Natural killer cell (primary cell): ENCODE measurements around the gene FUBP3. TPM values are rescaled to one million over a fixed set of nuclear protein-coding genes. Genes with fewer than 3 reads are reported as not detected.

Experiments
- ATAC-seq, 3 donors: fragments of 150-1000 bp in 2 of 3; fragments of 200-7000 bp in 1 of 3; cut with Tn5 transposase; 1 replicate in 1 of 3; 2 replicates in 2 of 3; pipeline ENCODE4 v1.10.0; 2021; ENCODE audit warnings: mild to moderate bottlenecking in 2 of 3, moderate library complexity in 2 of 3
- DNase-seq, 2 donors: peaks; one replicate each; pipeline versions ENCODE4 v3.0.0 to v3.0.0-alpha.2; 2013 to 2021; ENCODE audit warnings: mixed read lengths in 1 of 2
- H3K27ac ChIP-seq: one replicate; pipeline ENCODE4 v1.5.1; 2013; ENCODE audit warnings: mild to moderate bottlenecking, low read length
- H3K27me3 ChIP-seq: one replicate; pipeline ENCODE4 v1.6.1; 2013; ENCODE audit warnings: low read length; ENCODE audit not compliant: control insufficient read depth, insufficient read depth
- H3K36me3 ChIP-seq: one replicate; pipeline ENCODE4 v1.6.1; 2013; ENCODE audit warnings: low read length; ENCODE audit not compliant: control insufficient read depth, insufficient read depth
- H3K4me1 ChIP-seq: one replicate; pipeline ENCODE4 v1.6.1; 2013; ENCODE audit warnings: low read length; ENCODE audit not compliant: control insufficient read depth, insufficient read depth
- H3K4me3 ChIP-seq: one replicate; pipeline ENCODE4 v1.5.1; 2013; ENCODE audit warnings: low read length
- H3K9me3 ChIP-seq: one replicate; pipeline ENCODE4 v1.6.1; 2013; ENCODE audit warnings: low read length; ENCODE audit not compliant: control insufficient read depth, insufficient read depth
- H3K27ac Mint-ChIP-seq, 2 donors: one replicate each; pipeline ENCODE4 v1.8.0; 2022; ENCODE audit warnings: mild to moderate bottlenecking in 2 of 2, mixed read lengths in 2 of 2, moderate library complexity in 1 of 2
- H3K27me3 Mint-ChIP-seq, 2 donors: one replicate each; pipeline ENCODE4 v1.8.0; 2022; ENCODE audit warnings: low read depth in 2 of 2, mixed read lengths in 2 of 2
- H3K36me3 Mint-ChIP-seq: one replicate; pipeline ENCODE4 v1.8.0; 2022; ENCODE audit warnings: mixed read lengths
- H3K4me1 Mint-ChIP-seq, 2 donors: one replicate each; pipeline ENCODE4 v1.8.0; 2022; ENCODE audit warnings: mixed read lengths in 2 of 2
- H3K4me3 Mint-ChIP-seq: one replicate; pipeline ENCODE4 v1.8.0; 2022; ENCODE audit warnings: mild to moderate bottlenecking, moderate library complexity, mixed read lengths
- H3K9me3 Mint-ChIP-seq, 2 donors: one replicate each; pipeline ENCODE4 v1.8.0; 2022; ENCODE audit warnings: mixed read lengths in 2 of 2
- WGBS: methylation state at CpG from one replicate; pipeline ENCODE4 v1.1.7; 2013; ENCODE audit warnings: missing lambda C conversion rate; ENCODE audit not compliant: insufficient coverage; 5-methylcytosine and 5-hydroxymethylcytosine counted together
- intact Hi-C: fragments of 100-400 bp; cut with micrococcal nuclease; formaldehyde crosslinking; loops from one replicate; pipeline ENCODE4 v1.14.2; 2022
- total RNA-seq, 4 donors: library from RNA; stranded (reverse); fragments of 120-200 nt in 1 of 4; gene quantifications; one replicate each; pipeline versions ENCODE4 v1.2.3 to v1.2.4, GENCODE V29; 2013 to 2022
- TF ChIP-seq, protein P1 (sequence below): fragments of 200-600 bp; IDR thresholded peaks from one replicate; pipeline ENCODE4 v1.8.0; 2022; ENCODE audit warnings: antibody characterized with exemption

FUBP3 gene
- total RNA-seq, 3 donors from 2014 or later (not counting 1 experiment from before 2014, with no cell fraction given) = 40.8 to 45.2 (median 41.3) TPM

DNA sequence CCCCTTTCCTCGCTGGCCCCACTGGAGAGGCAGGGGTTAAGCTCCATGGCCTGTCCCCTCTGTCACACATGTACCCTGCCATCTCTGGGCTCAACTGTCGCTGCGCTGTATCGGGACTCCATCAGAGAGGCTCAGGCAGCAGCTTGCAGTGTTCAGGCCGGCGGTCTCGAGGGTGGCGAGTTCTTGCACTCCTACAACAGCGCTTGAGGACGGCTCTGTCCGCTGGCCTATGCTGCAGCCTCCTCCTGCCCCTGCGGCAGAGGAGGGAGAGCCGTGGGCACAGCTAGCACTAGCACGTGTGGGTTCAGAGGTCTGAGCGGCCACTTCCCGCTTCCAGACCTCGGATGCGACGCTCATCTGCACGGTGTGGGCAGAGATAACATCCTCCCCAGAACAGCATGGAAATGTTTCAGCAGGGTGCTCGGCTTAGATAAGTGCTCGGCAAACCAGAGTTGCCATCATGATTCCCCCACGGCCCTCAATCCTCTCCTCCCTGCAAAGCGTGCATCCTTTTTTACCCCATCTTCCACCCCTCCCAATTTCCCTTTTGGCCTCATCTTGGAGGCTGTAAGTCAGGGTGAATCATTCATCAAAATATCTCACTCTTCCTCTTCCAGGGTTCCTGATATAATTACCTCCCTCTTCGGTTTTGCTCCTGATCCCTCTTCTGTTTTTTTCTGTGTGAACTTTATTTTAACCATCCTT, 41.9 kb upstream of the FUBP3 start:
- Mint-ChIP-seq H3K9me3 (no peaks in the 10 kb centered on the region), H3K27me3 (peaks cover 51 to 54% of the 10 kb centered on the region in 2 donors), H3K4me1 (peaks cover 0 to 5% of the 10 kb centered on the region in 2 donors), H3K4me3 (no peak overlapping the region), H3K36me3 (no peaks in the 10 kb centered on the region), H3K27ac (no peak overlapping the region)
- H3K9me3 ChIP-seq = no peaks in the 10 kb centered on the region
- 6% methylated on average over 24 of the region's 25 CpGs for WGBS
- no peaks in the 10 kb centered on the region for H3K4me1 ChIP-seq
- ATAC-seq (peak in 2 of 3 donors; percentile 43 to 50), DNase-seq (no peak)
- H3K27ac ChIP-seq = no peak overlapping the region
- no peaks in the 10 kb centered on the region for H3K36me3 ChIP-seq
- peaks cover 2% of the 10 kb centered on the region for H3K27me3 ChIP-seq
- intact Hi-C loops = no loop called here
- no peak overlapping the region for H3K4me3 ChIP-seq
- TF ChIP-seq, protein P1, sequence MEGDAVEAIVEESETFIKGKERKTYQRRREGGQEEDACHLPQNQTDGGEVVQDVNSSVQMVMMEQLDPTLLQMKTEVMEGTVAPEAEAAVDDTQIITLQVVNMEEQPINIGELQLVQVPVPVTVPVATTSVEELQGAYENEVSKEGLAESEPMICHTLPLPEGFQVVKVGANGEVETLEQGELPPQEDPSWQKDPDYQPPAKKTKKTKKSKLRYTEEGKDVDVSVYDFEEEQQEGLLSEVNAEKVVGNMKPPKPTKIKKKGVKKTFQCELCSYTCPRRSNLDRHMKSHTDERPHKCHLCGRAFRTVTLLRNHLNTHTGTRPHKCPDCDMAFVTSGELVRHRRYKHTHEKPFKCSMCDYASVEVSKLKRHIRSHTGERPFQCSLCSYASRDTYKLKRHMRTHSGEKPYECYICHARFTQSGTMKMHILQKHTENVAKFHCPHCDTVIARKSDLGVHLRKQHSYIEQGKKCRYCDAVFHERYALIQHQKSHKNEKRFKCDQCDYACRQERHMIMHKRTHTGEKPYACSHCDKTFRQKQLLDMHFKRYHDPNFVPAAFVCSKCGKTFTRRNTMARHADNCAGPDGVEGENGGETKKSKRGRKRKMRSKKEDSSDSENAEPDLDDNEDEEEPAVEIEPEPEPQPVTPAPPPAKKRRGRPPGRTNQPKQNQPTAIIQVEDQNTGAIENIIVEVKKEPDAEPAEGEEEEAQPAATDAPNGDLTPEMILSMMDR = no peak

DNA sequence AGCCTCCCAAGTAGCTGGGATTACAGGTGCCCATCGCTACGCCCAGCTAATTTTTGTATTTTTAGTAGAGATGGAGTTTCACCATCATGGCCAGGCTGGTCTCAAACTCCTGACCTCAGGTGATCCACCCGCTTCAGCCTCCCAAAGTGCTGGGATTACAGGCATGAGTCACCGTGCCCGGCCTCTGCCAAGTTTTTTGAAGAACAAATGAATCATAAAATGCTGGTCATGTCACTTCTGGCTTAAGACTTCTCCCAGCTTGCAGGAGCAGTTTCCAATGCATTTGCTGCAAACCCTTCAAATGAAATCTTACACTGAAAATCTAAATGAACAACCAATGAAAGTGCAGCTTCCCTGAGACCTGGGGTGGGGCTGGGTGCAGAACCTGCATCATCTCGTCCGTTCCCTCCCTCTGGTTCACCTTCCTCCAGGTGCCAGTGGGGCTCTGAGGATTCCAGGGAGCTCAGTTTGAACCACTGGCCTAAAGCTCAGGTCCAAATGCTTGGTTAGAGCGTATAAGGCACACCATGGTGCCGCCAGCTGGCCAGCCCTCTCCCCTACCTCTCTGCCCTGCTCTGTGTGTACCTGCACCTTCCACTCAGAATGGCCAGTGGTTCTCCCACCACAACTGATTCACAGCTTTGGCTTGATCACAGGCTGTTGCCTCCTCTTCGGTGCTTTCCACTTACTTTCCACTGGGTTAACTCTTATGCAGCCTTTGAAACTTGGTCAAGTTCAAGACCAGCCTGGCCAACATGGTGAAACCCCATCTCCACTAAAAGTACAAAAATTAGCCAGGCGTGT, 39.8 kb upstream of the FUBP3 start:
- Mint-ChIP-seq H3K27me3 (peaks cover 49 to 51% of the 10 kb centered on the region in 2 donors), H3K4me3 (no peak overlapping the region), H3K36me3 (no peaks in the 10 kb centered on the region), H3K4me1 (peaks cover 0 to 10% of the 10 kb centered on the region in 2 donors), H3K27ac (no peak overlapping the region), H3K9me3 (no peaks in the 10 kb centered on the region)
- ATAC-seq (no peak), DNase-seq (no peak)
- Histone ChIP-seq H3K4me1 (no peaks in the 10 kb centered on the region), H3K27me3 (peaks cover 2% of the 10 kb centered on the region), H3K4me3 (no peak overlapping the region), H3K9me3 (no peaks in the 10 kb centered on the region), H3K36me3 (no peaks in the 10 kb centered on the region), H3K27ac (no peak overlapping the region)
- TF ChIP-seq, protein P1 = no peak
- WGBS = 83% methylated on average over 11 of the region's 11 CpGs
- intact Hi-C loops = no loop called here

DNA sequence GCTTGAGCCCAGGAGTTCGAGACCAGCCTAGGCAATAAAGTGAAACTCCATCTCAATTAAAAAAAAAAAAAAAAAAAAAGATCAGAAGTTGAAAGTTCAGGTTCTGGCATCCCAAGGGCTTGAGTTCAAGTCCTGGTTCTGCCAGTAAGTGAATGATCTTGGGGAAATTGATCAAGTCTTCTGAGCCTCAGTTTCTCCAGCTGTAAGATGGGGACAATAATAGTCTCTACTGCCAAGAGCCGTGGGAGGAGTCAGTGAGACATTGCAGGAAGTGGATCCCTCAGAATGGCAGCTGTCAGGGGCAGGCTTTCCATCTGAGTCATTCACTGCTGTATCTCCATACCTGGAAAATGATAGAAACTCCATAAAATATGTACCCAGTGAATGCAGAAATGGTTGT, 37.8 kb upstream of the FUBP3 start:
- Mint-ChIP-seq H3K36me3 (no peaks in the 10 kb centered on the region), H3K4me1 (peaks cover 0 to 10% of the 10 kb centered on the region in 2 donors), H3K27ac (no peak overlapping the region), H3K9me3 (no peaks in the 10 kb centered on the region), H3K4me3 (no peak overlapping the region), H3K27me3 (peaks cover 35 to 40% of the 10 kb centered on the region in 2 donors)
- TF ChIP-seq, protein P1 = no peak
- Histone ChIP-seq H3K4me3 (no peak overlapping the region), H3K27me3 (peaks cover 2% of the 10 kb centered on the region), H3K9me3 (no peaks in the 10 kb centered on the region), H3K36me3 (no peaks in the 10 kb centered on the region), H3K4me1 (no peaks in the 10 kb centered on the region), H3K27ac (no peak overlapping the region)
- 67% methylated on average over 1 of the region's 2 CpGs for WGBS
- ATAC-seq = no peak
- no peak for DNase-seq
- intact Hi-C loops = no loop called here
